ENCODE measurements around the gene PNPLA4.

Gene PNPLA4

GRCh38 chrX:7872042-7872441 is 55.2 kb downstream of the PNPLA4 start:
- H3K4me3 ChIP-seq (ENCODE audit: low read depth, low read length): no peak overlapping the region
- no peaks in the 10 kb centered on the region for H3K36me3 ChIP-seq (ENCODE audit: control insufficient read depth in 2 of 2, insufficient read depth in 1 of 2, low read length in 2 of 2)
- ChIA-PET POLR2A (no interaction called here), CTCF (no interaction called here)
- no peaks in the 10 kb centered on the region for H3K9me3 ChIP-seq (ENCODE audit: control insufficient read depth, insufficient read depth, low read depth, low read length)
- no peak for TF ChIP-seq ZNF132 (tag by site-specific recombination; IDR thresholded peaks at IDR 0.05; ENCODE audit: borderline replicate concordance)
- TF ChIP-seq PRDM4 (tag by site-specific recombination; IDR thresholded peaks at IDR 0.05): no peak
- no peak for TF ChIP-seq ZNF26 (tag by site-specific recombination; IDR thresholded peaks at IDR 0.05)
- no peak for TF ChIP-seq ZSCAN4 (tag by site-specific recombination; IDR thresholded peaks at IDR 0.05)
- TF ChIP-seq HOXC10 (CRISPR knock-in tag; IDR thresholded peaks at IDR 0.05): no peak
- no peak for TF ChIP-seq ZNF155 (tag by site-specific recombination; IDR thresholded peaks at IDR 0.05)
- no peak for TF ChIP-seq ZNF362 (tag by site-specific recombination; IDR thresholded peaks at IDR 0.05)
- TF ChIP-seq, protein P1, sequence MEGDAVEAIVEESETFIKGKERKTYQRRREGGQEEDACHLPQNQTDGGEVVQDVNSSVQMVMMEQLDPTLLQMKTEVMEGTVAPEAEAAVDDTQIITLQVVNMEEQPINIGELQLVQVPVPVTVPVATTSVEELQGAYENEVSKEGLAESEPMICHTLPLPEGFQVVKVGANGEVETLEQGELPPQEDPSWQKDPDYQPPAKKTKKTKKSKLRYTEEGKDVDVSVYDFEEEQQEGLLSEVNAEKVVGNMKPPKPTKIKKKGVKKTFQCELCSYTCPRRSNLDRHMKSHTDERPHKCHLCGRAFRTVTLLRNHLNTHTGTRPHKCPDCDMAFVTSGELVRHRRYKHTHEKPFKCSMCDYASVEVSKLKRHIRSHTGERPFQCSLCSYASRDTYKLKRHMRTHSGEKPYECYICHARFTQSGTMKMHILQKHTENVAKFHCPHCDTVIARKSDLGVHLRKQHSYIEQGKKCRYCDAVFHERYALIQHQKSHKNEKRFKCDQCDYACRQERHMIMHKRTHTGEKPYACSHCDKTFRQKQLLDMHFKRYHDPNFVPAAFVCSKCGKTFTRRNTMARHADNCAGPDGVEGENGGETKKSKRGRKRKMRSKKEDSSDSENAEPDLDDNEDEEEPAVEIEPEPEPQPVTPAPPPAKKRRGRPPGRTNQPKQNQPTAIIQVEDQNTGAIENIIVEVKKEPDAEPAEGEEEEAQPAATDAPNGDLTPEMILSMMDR (tag by site-specific recombination; IDR thresholded peaks at IDR 0.05): no peak
- no peak for TF ChIP-seq AEBP2 (tag by site-specific recombination; IDR thresholded peaks at IDR 0.05; ENCODE audit: borderline replicate concordance)
- TF ChIP-seq REPIN1 (tag by site-specific recombination; IDR thresholded peaks at IDR 0.05; ENCODE audit: low read depth): no peak
- TF ChIP-seq ZNF449 (tag by site-specific recombination; IDR thresholded peaks at IDR 0.05): no peak
- no peak for TF ChIP-seq ZNF19 (tag by site-specific recombination; IDR thresholded peaks at IDR 0.05; ENCODE audit: low read depth)
- no peak for TF ChIP-seq MEIS1 (CRISPR knock-in tag; IDR thresholded peaks at IDR 0.05; ENCODE audit: borderline replicate concordance)
- TF ChIP-seq ELK4 (IDR thresholded peaks at IDR 0.05; ENCODE audit: borderline replicate concordance, low read depth, low read length): no peak
- no peak for TF ChIP-seq ZNF623 (tag by site-specific recombination; IDR thresholded peaks at IDR 0.05)
- no peak for TF ChIP-seq ZNF311 (tag by site-specific recombination; IDR thresholded peaks at IDR 0.05; ENCODE audit: borderline replicate concordance)
- TF ChIP-seq ZSCAN30 (tag by site-specific recombination; IDR thresholded peaks at IDR 0.05): no peak
- no peak for TF ChIP-seq OSR2 (tag by site-specific recombination; IDR thresholded peaks at IDR 0.05)
- TF ChIP-seq ZBTB21 (tag by site-specific recombination; IDR thresholded peaks at IDR 0.05): no peak
- H3K27ac ChIP-seq (ENCODE audit: extremely low read depth, low read depth, low read length): no peak overlapping the region
- H3K4me1 ChIP-seq (ENCODE audit: control insufficient read depth, insufficient read depth, low read length): no peaks in the 10 kb centered on the region
